Right renal pelvis (tissue), 4 donors: ENCODE results near the gene TSPY8. TPM values are rescaled to one million over a fixed set of nuclear protein-coding genes. Genes with fewer than 3 reads are reported as not detected.
"Not testable (repeated sequence)": the region's sequence is repeated elsewhere in the genome, so short reads cannot be mapped to it uniquely, and the experiment has no call there.

ENCODE experiments used
- DNase-seq, 4 donors: peaks; one replicate each; pipeline ENCODE4 v3.0.0-alpha.2; 2013; ENCODE audit warnings: low read depth in 4 of 4, low spot score in 3 of 4, missing footprints in 1 of 4
- polyA plus RNA-seq, 4 donors: library from polyadenylated mRNA; unstranded; fragments of 120-200 nt; gene quantifications; one replicate each; pipeline ENCODE4 v1.2.1, GENCODE V29; 2013; ENCODE audit not compliant: insufficient read length in 4 of 4

Gene TSPY8, protein sequence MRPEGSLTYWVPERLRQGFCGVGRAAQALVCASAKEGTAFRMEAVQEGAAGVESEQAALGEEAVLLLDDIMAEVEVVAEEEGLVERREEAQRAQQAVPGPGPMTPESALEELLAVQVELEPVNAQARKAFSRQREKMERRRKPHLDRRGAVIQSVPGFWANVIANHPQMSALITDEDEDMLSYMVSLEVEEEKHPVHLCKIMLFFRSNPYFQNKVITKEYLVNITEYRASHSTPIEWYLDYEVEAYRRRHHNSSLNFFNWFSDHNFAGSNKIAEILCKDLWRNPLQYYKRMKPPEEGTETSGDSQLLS
- polyA plus RNA-seq = not detected

DNA sequence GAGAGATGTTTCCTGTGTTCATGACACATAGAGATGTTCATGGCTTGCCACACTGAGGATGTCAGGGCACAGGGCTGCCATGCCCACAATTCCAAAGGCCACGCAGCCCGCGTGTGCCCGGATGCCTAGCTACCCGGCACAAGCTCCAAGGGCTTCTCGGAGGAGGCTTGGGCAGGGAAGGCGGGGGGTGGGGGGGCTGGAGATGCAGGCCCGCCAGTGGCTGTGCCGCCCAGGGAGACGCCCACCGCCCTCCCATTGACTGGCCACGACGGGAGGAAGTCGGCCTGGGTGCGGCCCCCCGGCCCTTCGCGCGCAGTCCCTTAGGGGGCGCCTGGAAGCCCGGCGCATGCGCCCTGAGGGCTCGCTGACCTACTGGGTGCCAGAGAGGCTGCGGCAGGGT lies at the start of gene TSPY8:
TSPY8 (plus strand) TSS at position 301 of the 400 bp plus-strand sequence; CDS start at position 347, 46 bp downstream.
- not testable (repeated sequence) for DNase-seq

DNA sequence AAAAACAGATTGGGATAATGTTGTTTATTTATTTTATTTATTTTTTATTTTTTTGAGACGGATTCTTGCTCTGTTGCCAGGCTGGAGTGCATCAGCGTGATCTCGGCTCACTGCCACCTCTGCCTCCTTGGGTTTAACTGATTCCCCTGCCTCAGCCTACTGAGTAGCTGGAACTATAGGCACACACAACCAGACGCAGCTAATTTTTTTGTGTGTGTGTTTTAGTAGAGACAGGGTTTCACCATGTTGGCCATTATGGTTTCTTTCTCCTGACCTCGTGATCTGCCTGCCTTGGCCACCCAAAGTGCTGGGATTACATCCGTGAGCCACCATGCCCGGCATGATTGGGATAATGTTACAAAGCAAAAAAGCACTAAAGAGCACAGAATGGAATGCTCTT lies 36.6 kb upstream of the TSPY8 start:
- no peak for DNase-seq

DNA sequence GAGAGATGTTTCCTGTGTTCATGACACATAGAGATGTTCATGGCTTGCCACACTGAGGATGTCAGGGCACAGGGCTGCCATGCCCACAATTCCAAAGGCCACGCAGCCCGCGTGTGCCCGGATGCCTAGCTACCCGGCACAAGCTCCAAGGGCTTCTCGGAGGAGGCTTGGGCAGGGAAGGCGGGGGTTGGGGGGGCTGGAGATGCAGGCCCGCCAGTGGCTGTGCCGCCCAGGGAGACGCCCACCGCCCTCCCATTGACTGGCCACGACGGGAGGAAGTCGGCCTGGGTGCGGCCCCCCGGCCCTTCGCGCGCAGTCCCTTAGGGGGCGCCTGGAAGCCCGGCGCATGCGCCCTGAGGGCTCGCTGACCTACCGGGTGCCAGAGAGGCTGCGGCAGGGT lies 20.4 kb upstream of the TSPY8 start, which contains the start of gene TSPY4:
TSPY4 (plus strand) TSS at position 301 of the 400 bp plus-strand sequence; CDS start at position 347, 46 bp downstream.
- DNase-seq = not testable (repeated sequence)

DNA sequence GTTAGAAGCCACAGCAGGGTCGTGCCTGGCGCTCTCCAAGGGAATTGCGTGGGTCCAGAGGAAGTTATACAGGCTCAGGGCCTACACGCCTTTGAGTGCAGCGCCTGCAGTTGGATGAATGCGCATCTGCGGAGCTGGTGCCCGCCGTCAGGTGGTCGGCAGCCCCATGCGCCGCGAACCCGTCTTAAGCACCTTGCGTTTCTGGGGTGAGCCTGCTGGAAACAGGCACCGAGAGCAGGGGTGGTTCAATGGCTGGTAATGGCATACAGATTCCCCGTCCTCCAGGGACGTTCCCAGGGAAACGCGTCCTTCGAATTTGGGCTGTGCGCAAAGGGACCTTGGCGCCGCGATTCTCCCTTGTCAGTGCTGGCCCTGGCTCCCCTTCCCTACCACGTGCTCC lies 38.9 kb downstream of the TSPY8 start:
- DNase-seq = not testable (repeated sequence)

DNA sequence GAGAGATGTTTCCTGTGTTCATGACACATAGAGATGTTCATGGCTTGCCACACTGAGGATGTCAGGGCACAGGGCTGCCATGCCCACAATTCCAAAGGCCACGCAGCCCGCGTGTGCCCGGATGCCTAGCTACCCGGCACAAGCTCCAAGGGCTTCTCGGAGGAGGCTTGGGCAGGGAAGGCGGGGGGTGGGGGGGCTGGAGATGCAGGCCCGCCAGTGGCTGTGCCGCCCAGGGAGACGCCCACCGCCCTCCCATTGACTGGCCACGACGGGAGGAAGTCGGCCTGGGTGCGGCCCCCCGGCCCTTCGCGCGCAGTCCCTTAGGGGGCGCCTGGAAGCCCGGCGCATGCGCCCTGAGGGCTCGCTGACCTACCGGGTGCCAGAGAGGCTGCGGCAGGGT lies 40.5 kb downstream of the TSPY8 start, which contains the start of gene TSPY3:
TSPY3 (plus strand) TSS at position 301 of the 400 bp plus-strand sequence; CDS start at position 347, 46 bp downstream.
- DNase-seq = not testable (repeated sequence)

Other genes starting within 250 kb of the TSPY8 start
- gene TSPY4, start 20.3 kb upstream of the TSPY8 start, polyA plus RNA-seq = not detected
- gene TSPY3, start 40.6 kb downstream of the TSPY8 start, polyA plus RNA-seq = not detected
- not detected for gene TSPY1, start 109.2 kb downstream of the TSPY8 start, polyA plus RNA-seq
- gene TSPY9, start 129.5 kb downstream of the TSPY8 start, polyA plus RNA-seq = not detected
- gene TSPY10, start 170.1 kb downstream of the TSPY8 start, polyA plus RNA-seq = not detected